ENCODE data around the gene SH3PXD2A.
"Not testable (repeated sequence)": the region's sequence is repeated elsewhere in the genome, so short reads cannot be mapped to it uniquely, and the experiment has no call there.

Gene SH3PXD2A

DNA sequence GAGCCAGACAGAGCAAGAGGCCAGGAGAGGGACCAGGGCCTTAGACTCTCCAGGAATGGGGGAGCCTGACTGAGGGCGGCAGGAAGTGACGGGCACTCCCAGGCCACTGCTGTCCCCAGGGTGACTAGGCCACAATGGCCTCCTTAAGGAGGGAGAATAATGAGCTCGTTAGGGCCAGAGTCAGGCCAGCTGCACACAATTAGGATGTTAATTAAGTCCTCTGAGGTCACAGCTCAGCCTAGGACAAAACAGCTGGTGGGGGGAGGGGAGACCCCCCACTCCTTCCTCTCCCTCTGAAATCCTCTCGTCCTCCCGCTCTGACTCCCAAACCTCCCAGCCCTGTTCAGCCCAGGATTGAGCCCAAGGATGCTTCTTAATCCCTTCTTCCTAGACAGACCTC lies 218.9 kb downstream of the SH3PXD2A start:
- Histone ChIP-seq H3K4me2 (no peak overlapping the region), H4K20me1 (ENCODE audit: insufficient read depth) (no peaks in the 10 kb centered on the region), H3K79me2 (ENCODE audit: insufficient read depth, low read depth) (no peaks in the 10 kb centered on the region), H3K9ac (no peak overlapping the region), H3K27ac (no peak overlapping the region), H3K27me3 (ENCODE audit: insufficient read depth, low read depth) (no peaks in the 10 kb centered on the region), H3K36me3 (ENCODE audit: insufficient read depth) (no peaks in the 10 kb centered on the region), H3K4me3 (IDR thresholded peaks at IDR 0.05; ENCODE audit: insufficient read depth, low read depth, low read length) (no peak overlapping the region), H2AFZ (ENCODE audit: low read depth) (no peak overlapping the region), H3K4me1 (ENCODE audit: low read depth, poor library complexity, severe bottlenecking) (no peaks in the 10 kb centered on the region)
- TF ChIP-seq, protein P1, sequence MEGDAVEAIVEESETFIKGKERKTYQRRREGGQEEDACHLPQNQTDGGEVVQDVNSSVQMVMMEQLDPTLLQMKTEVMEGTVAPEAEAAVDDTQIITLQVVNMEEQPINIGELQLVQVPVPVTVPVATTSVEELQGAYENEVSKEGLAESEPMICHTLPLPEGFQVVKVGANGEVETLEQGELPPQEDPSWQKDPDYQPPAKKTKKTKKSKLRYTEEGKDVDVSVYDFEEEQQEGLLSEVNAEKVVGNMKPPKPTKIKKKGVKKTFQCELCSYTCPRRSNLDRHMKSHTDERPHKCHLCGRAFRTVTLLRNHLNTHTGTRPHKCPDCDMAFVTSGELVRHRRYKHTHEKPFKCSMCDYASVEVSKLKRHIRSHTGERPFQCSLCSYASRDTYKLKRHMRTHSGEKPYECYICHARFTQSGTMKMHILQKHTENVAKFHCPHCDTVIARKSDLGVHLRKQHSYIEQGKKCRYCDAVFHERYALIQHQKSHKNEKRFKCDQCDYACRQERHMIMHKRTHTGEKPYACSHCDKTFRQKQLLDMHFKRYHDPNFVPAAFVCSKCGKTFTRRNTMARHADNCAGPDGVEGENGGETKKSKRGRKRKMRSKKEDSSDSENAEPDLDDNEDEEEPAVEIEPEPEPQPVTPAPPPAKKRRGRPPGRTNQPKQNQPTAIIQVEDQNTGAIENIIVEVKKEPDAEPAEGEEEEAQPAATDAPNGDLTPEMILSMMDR (conservative IDR thresholded peaks at IDR 0.05; ENCODE audit: low read depth, low read length): no peak

DNA sequence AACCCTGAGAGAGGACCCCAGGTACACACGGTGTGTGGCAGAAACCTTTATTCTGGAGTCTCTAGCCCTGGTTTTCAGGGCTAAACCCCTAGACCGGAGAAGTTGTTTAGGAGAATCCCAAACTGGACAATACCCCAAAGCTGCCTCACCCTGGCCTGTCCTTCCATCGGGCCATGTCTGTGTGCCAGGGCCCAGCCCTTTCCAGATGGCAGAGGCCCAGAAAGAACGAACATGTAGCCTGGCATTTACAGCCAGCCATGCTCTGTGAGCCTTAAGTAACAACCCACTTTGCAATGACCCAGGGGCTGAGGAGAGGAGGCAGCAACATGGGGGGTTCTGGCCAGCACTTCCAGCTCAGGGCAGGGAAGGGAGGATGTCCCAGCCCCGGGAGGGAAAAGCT lies 219.8 kb downstream of the SH3PXD2A start:
- Histone ChIP-seq H3K27me3 (ENCODE audit: insufficient read depth, low read depth) (no peaks in the 10 kb centered on the region), H3K4me3 (IDR thresholded peaks at IDR 0.05; ENCODE audit: insufficient read depth, low read depth, low read length) (no peak overlapping the region), H3K79me2 (ENCODE audit: insufficient read depth, low read depth) (no peaks in the 10 kb centered on the region), H3K27ac (no peak overlapping the region), H4K20me1 (ENCODE audit: insufficient read depth) (no peaks in the 10 kb centered on the region), H3K4me2 (no peak overlapping the region), H3K4me1 (ENCODE audit: low read depth, poor library complexity, severe bottlenecking) (no peaks in the 10 kb centered on the region), H3K9ac (no peak overlapping the region), H3K36me3 (ENCODE audit: insufficient read depth) (no peaks in the 10 kb centered on the region), H2AFZ (ENCODE audit: low read depth) (no peak overlapping the region)
- TF ChIP-seq, protein P1 (conservative IDR thresholded peaks at IDR 0.05; ENCODE audit: low read depth, low read length): no peak

DNA sequence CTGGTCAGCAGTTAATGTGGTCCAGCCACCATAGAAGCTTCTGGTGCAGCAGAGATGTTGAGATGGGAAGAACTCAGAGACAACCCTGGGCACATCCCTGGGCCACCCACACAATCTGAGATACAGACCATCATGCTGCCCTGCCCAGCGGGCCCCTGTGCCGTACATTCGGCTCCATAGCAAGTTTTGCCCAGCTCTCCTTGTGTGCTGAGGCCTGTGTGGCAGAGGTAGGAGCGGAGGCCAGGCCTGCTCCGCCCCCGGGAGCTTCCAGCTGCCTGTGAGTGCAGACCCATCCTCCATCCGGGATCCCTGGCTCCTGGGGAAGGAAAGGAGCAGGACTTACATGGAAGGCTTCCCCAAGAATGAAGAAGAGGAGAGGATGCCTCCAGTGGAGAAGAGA lies 221.5 kb downstream of the SH3PXD2A start:
- Histone ChIP-seq H3K9ac (no peak overlapping the region), H3K4me1 (ENCODE audit: low read depth, poor library complexity, severe bottlenecking) (no peaks in the 10 kb centered on the region), H3K27me3 (ENCODE audit: insufficient read depth, low read depth) (no peaks in the 10 kb centered on the region), H3K27ac (no peak overlapping the region), H4K20me1 (ENCODE audit: insufficient read depth) (no peaks in the 10 kb centered on the region), H3K79me2 (ENCODE audit: insufficient read depth, low read depth) (no peaks in the 10 kb centered on the region), H3K4me3 (IDR thresholded peaks at IDR 0.05; ENCODE audit: insufficient read depth, low read depth, low read length) (no peak overlapping the region), H2AFZ (ENCODE audit: low read depth) (no peak overlapping the region), H3K4me2 (no peak overlapping the region), H3K36me3 (ENCODE audit: insufficient read depth) (no peaks in the 10 kb centered on the region)
- TF ChIP-seq, protein P1 (conservative IDR thresholded peaks at IDR 0.05; ENCODE audit: low read depth, low read length): no peak

DNA sequence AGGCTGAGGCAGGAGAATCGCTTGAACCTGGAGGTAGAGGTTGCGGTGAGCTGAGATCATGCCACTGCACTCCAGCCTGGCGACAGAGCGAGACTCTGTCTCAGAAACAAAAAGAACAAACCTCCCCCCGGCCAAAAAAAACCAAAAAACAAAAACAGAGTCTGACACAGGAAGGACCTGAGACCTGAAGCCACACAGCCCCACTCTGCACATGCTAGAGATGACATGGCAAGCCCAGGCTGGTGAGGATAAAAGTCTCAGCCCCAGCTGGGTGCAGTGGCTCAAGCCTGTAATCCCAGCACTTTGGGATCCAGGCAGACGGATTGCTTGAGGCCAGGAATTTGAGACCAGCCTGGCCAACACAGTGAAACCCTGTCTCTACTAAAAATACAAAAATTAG lies 222.5 kb downstream of the SH3PXD2A start:
- H3K36me3 ChIP-seq (ENCODE audit: insufficient read depth); H4K20me1 ChIP-seq (ENCODE audit: insufficient read depth); H3K4me1 ChIP-seq (ENCODE audit: low read depth, poor library complexity, severe bottlenecking); H2AFZ ChIP-seq (ENCODE audit: low read depth); H3K79me2 ChIP-seq (ENCODE audit: insufficient read depth, low read depth); H3K9ac ChIP-seq; H3K27me3 ChIP-seq (ENCODE audit: insufficient read depth, low read depth); H3K4me3 ChIP-seq (IDR thresholded peaks at IDR 0.05; ENCODE audit: insufficient read depth, low read depth, low read length); H3K4me2 ChIP-seq; H3K27ac ChIP-seq: not testable (repeated sequence)

DNA sequence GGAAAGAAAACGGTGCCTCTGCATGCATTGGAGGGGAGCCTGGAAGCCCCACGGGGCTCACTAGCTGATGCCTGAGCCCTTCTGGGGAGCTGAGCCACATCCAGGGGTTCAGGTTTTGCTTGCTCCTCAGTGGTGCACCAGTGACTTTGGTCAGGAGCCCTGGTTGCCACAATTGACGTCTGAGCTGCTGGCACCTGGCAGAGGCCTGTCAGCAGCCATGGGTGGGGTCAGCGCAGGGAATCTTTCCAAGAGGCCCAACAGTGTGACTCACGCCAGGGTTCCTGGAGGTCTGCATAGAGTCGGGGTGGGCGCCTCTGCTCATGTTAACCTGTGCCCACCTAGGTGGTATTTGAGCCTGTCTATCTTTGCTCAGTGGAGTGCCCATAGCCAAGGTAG lies 223.1 kb downstream of the SH3PXD2A start:
- Histone ChIP-seq H3K4me2 (no peak overlapping the region), H3K4me1 (ENCODE audit: low read depth, poor library complexity, severe bottlenecking) (no peaks in the 10 kb centered on the region), H2AFZ (ENCODE audit: low read depth) (no peak overlapping the region), H3K79me2 (ENCODE audit: insufficient read depth, low read depth) (no peaks in the 10 kb centered on the region), H4K20me1 (ENCODE audit: insufficient read depth) (no peaks in the 10 kb centered on the region), H3K9ac (no peak overlapping the region), H3K4me3 (IDR thresholded peaks at IDR 0.05; ENCODE audit: insufficient read depth, low read depth, low read length) (no peak overlapping the region), H3K27ac (no peak overlapping the region), H3K36me3 (ENCODE audit: insufficient read depth) (no peaks in the 10 kb centered on the region), H3K27me3 (ENCODE audit: insufficient read depth, low read depth) (no peaks in the 10 kb centered on the region)
- TF ChIP-seq, protein P1 (conservative IDR thresholded peaks at IDR 0.05; ENCODE audit: low read depth, low read length): no peak

Measured in KMS-11 (cell line).